Thymus (tissue), 14 donors: ENCODE results near the gene ZNF816. TPM values are rescaled to one million over a fixed set of nuclear protein-coding genes. Genes with fewer than 3 reads are reported as not detected.

Experiments used
- DNase-seq, 9 donors: peaks; one replicate each; pipeline ENCODE4 v3.0.0-alpha.2; 2013; ENCODE audit warnings: low spot score in 9 of 9, low read depth in 6 of 9, missing footprints in 1 of 9
- H3K27ac ChIP-seq, 2 donors: one replicate each; pipeline ENCODE4 v1.5.1; 2013; ENCODE audit warnings: control low read depth in 1 of 2, low read depth in 1 of 2, low read length in 1 of 2, mild to moderate bottlenecking in 1 of 2, moderate library complexity in 1 of 2
- H3K27me3 ChIP-seq, 2 donors: one replicate each; pipeline ENCODE4 v1.5.1; 2013; ENCODE audit warnings: low read length in 1 of 2; ENCODE audit not compliant: control insufficient read depth in 2 of 2, insufficient read depth in 1 of 2
- H3K36me3 ChIP-seq, 2 donors: one replicate each; pipeline ENCODE4 v1.5.1; 2013; ENCODE audit warnings: low read length in 1 of 2, mild to moderate bottlenecking in 1 of 2, moderate library complexity in 1 of 2; ENCODE audit not compliant: control insufficient read depth in 2 of 2, insufficient read depth in 2 of 2
- H3K4me1 ChIP-seq, 2 donors: one replicate each; pipeline ENCODE4 v1.5.1; 2013; ENCODE audit warnings: low read length in 2 of 2; ENCODE audit not compliant: control insufficient read depth in 2 of 2, insufficient read depth in 2 of 2
- H3K4me3 ChIP-seq, 2 donors: one replicate each; pipeline ENCODE4 v1.5.1; 2013; ENCODE audit warnings: low read length in 2 of 2, control low read depth in 1 of 2, mild to moderate bottlenecking in 1 of 2
- H3K9me3 ChIP-seq, 2 donors: one replicate each; pipeline ENCODE4 v1.5.1; 2013; ENCODE audit warnings: low read length in 1 of 2, mild to moderate bottlenecking in 1 of 2; ENCODE audit not compliant: control insufficient read depth in 2 of 2, insufficient read depth in 1 of 2
- WGBS: extraction: QIAGEN DNeasy Blood & Tissue Kit; methylation state at CpG from one replicate; pipeline ENCODE4 v1.1.7; 2013; 5-methylcytosine and 5-hydroxymethylcytosine counted together
- long read RNA-seq, 10 donors: transcript quantifications; one replicate each; lab custom pipeline, GENCODE V29; 2026
- polyA plus RNA-seq: library from polyadenylated mRNA; stranded (reverse); fragments of 200-250 nt; gene quantifications from one replicate; pipeline ENCODE4 v1.2.3, GENCODE V29; 2013
- total RNA-seq: library from RNA; stranded (reverse); fragments of 120-200 nt; gene quantifications from one replicate; pipeline ENCODE4 v1.2.4, GENCODE V29; 2013
- donor health status: healthy.

The ZNF816 gene
- 17.0 TPM for total RNA-seq
- polyA plus RNA-seq, result 8.4 TPM
- long read RNA-seq, donor 1, result 0 reads
- long read RNA-seq, donor 2, partial matches to known transcripts, result 0 of 7 reads
- long read RNA-seq, donor 2, other reads (novel, unspliced or antisense), result 0 of 7 reads
- long read RNA-seq, donor 3, partial matches to known transcripts, result 0 of 3 reads
- long read RNA-seq, donor 3, other reads (novel, unspliced or antisense), result 0 of 3 reads
- long read RNA-seq, donor 4, result 0 reads
- long read RNA-seq, donor 5, partial matches to known transcripts, result 0 of 3 reads
- long read RNA-seq, donor 5, other reads (novel, unspliced or antisense), result 0 of 3 reads
- long read RNA-seq, donor 6, partial matches to known transcripts, result 0 of 5 reads
- long read RNA-seq, donor 6, other reads (novel, unspliced or antisense), result 0 of 5 reads
- long read RNA-seq, donor 7, partial matches to known transcripts, result 0 of 4 reads
- long read RNA-seq, donor 7, other reads (novel, unspliced or antisense), result 0 of 4 reads
- long read RNA-seq, donor 8, result 0 reads
- long read RNA-seq, donor 9, partial matches to known transcripts, result 0 of 2 reads
- long read RNA-seq, donor 9, other reads (novel, unspliced or antisense), result 0 of 2 reads
- long read RNA-seq, donor 10, partial matches to known transcripts, result 0 of 1 reads
- long read RNA-seq, donor 10, other reads (novel, unspliced or antisense), result 0 of 1 reads

GRCh38 chr19:52962394-52963246, at the start of gene ZNF816:
ZNF816 (minus strand) TSS chr19:52962881; CDS start chr19:52956089, 6,792 bp downstream.
- Histone ChIP-seq H3K4me3 (peak within 1 kb of the TSS; percentile 58 to 72), H3K36me3 (peaks cover 2 to 28% of the 10 kb centered on the region in 2 donors), H3K27ac (peak within 1 kb of the TSS; percentile 83 to 91), H3K4me1 (peaks cover 11% of the 10 kb centered on the region in 2 donors), H3K27me3 (no peaks in the 10 kb centered on the region), H3K9me3 (peaks cover 5 to 18% of the 10 kb centered on the region in 2 donors)
- peak; percentile 77 to 99 (median 96) for DNase-seq
- under 1% methylated on average over 55 of the region's 55 CpGs for WGBS

- Histone ChIP-seq H3K4me1 (no peaks in the 10 kb centered on the region), H3K27ac (no peak overlapping the region), H3K27me3 (no peaks in the 10 kb centered on the region), H3K9me3 (peaks cover 2 to 36% of the 10 kb centered on the region in 2 donors), H3K4me3 (no peak overlapping the region), H3K36me3 (no peaks in the 10 kb centered on the region)
- no peak for DNase-seq
- 91% methylated on average over 6 of the region's 6 CpGs for WGBS
Measured at GRCh38 chr19:53012006-53012405, 49.3 kb upstream of the ZNF816 start.

- no peak for DNase-seq
- Histone ChIP-seq H3K9me3 (peaks cover 2 to 37% of the 10 kb centered on the region in 2 donors), H3K27ac (no peak overlapping the region), H3K36me3 (no peaks in the 10 kb centered on the region), H3K4me3 (no peak overlapping the region), H3K4me1 (no peaks in the 10 kb centered on the region), H3K27me3 (no peaks in the 10 kb centered on the region)
- 64% methylated on average over 9 of the region's 9 CpGs for WGBS
Measured at GRCh38 chr19:53010494-53010893, 47.8 kb upstream of the ZNF816 start.

GRCh38 chr19:53008061-53008778, 45.5 kb upstream of the ZNF816 start:
- H3K36me3 ChIP-seq, result no peaks in the 10 kb centered on the region
- peaks cover 4 to 52% of the 10 kb centered on the region in 2 donors for H3K9me3 ChIP-seq

GRCh38 chr19:53007606-53008005, 44.9 kb upstream of the ZNF816 start:
- no peaks in the 10 kb centered on the region for H3K36me3 ChIP-seq
- H3K27me3 ChIP-seq, result no peaks in the 10 kb centered on the region
- 71% methylated on average over 5 of the region's 5 CpGs for whole genome bisulfite sequencing
- peaks cover 4 to 49% of the 10 kb centered on the region in 2 donors for H3K9me3 ChIP-seq
- no peak for DNase-seq
- no peak overlapping the region for H3K4me3 ChIP-seq
- no peak overlapping the region for H3K27ac ChIP-seq
- no peaks in the 10 kb centered on the region for H3K4me1 ChIP-seq

More at GRCh38 chr19:53008061-53008778, 45.5 kb upstream of the ZNF816 start:
- Histone ChIP-seq H3K4me3 (no peak overlapping the region), H3K27me3 (no peaks in the 10 kb centered on the region), H3K27ac (no peak overlapping the region), H3K4me1 (no peaks in the 10 kb centered on the region)
- DNase-seq, result no peak
- WGBS, result 79% methylated on average over 25 of the region's 25 CpGs

- no peak overlapping the region for H3K4me3 ChIP-seq
- H3K36me3 ChIP-seq, result no peaks in the 10 kb centered on the region
- H3K27ac ChIP-seq, result no peak overlapping the region
- H3K4me1 ChIP-seq, result no peaks in the 10 kb centered on the region
- H3K9me3 ChIP-seq, result peaks cover 4 to 45% of the 10 kb centered on the region in 2 donors
- no peaks in the 10 kb centered on the region for H3K27me3 ChIP-seq
- DNase-seq, result no peak
- WGBS, result 83% methylated on average over 7 of the region's 7 CpGs
Measured at GRCh38 chr19:53007200-53007599, 44.5 kb upstream of the ZNF816 start.

- Histone ChIP-seq H3K9me3 (peaks cover 1 to 33% of the 10 kb centered on the region in 2 donors), H3K27me3 (no peaks in the 10 kb centered on the region), H3K27ac (no peak overlapping the region), H3K4me3 (no peak overlapping the region), H3K36me3 (no peaks in the 10 kb centered on the region), H3K4me1 (no peaks in the 10 kb centered on the region)
- DNase-seq, result no peak
- WGBS, result 86% methylated on average over 5 of the region's 5 CpGs
Measured at GRCh38 chr19:53004242-53004641, 41.6 kb upstream of the ZNF816 start.

GRCh38 chr19:53002479-53002878, 39.8 kb upstream of the ZNF816 start:
- Histone ChIP-seq H3K36me3 (no peaks in the 10 kb centered on the region), H3K27ac (no peak overlapping the region), H3K27me3 (no peaks in the 10 kb centered on the region), H3K9me3 (peaks cover 1 to 30% of the 10 kb centered on the region in 2 donors), H3K4me3 (no peak overlapping the region), H3K4me1 (no peaks in the 10 kb centered on the region)
- WGBS, result 47% methylated on average over 2 of the region's 2 CpGs
- DNase-seq, result no peak
